MM.1S (cell line): ENCODE measurements around the gene PSG6.
"Not testable (repeated sequence)": the region's sequence is repeated elsewhere in the genome, so short reads cannot be mapped to it uniquely, and the experiment has no call there.

Experiments used
- EZH2 ChIP-seq: fragments of 300-600 bp; sonication (generic); optimal IDR thresholded peaks from 2 replicates; pipeline ENCODE3; 2017; ENCODE audit warnings: low read depth, mild to moderate bottlenecking, antibody characterized with exemption, low read length, mixed read lengths
- EZH2phosphoT487 ChIP-seq: fragments of 300-600 bp; sonication (generic); IDR thresholded peaks from 2 replicates; pipeline ENCODE4 v1.6.1; 2018; ENCODE audit warnings: antibody characterized with exemption, low read length
- TF ChIP-seq, protein P1 (sequence below): fragments of 300-600 bp; sonication (generic); IDR thresholded peaks from 2 replicates; pipeline ENCODE4 v1.5.1; 2016; ENCODE audit warnings: antibody characterized with exemption, low read length, mixed read lengths

GRCh38 chr19:42952126-42952525 is 34.4 kb upstream of the PSG6 start:
- TF ChIP-seq, protein P1, sequence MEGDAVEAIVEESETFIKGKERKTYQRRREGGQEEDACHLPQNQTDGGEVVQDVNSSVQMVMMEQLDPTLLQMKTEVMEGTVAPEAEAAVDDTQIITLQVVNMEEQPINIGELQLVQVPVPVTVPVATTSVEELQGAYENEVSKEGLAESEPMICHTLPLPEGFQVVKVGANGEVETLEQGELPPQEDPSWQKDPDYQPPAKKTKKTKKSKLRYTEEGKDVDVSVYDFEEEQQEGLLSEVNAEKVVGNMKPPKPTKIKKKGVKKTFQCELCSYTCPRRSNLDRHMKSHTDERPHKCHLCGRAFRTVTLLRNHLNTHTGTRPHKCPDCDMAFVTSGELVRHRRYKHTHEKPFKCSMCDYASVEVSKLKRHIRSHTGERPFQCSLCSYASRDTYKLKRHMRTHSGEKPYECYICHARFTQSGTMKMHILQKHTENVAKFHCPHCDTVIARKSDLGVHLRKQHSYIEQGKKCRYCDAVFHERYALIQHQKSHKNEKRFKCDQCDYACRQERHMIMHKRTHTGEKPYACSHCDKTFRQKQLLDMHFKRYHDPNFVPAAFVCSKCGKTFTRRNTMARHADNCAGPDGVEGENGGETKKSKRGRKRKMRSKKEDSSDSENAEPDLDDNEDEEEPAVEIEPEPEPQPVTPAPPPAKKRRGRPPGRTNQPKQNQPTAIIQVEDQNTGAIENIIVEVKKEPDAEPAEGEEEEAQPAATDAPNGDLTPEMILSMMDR, result not testable (repeated sequence)
- TF ChIP-seq EZH2, EZH2phosphoT487: not testable (repeated sequence)
